Measurements from ENCODE around the gene POLR1D. TPM values are rescaled to one million over a fixed set of nuclear protein-coding genes. Genes with fewer than 3 reads are reported as not detected.
A peak's percentile ranks its signal among the peaks of the same experiment; 100 is the strongest.

Gene POLR1D
- total RNA-seq, result 10 to 100 TPM; 63.8 to 81.5 (median 73.3) TPM

DNA sequence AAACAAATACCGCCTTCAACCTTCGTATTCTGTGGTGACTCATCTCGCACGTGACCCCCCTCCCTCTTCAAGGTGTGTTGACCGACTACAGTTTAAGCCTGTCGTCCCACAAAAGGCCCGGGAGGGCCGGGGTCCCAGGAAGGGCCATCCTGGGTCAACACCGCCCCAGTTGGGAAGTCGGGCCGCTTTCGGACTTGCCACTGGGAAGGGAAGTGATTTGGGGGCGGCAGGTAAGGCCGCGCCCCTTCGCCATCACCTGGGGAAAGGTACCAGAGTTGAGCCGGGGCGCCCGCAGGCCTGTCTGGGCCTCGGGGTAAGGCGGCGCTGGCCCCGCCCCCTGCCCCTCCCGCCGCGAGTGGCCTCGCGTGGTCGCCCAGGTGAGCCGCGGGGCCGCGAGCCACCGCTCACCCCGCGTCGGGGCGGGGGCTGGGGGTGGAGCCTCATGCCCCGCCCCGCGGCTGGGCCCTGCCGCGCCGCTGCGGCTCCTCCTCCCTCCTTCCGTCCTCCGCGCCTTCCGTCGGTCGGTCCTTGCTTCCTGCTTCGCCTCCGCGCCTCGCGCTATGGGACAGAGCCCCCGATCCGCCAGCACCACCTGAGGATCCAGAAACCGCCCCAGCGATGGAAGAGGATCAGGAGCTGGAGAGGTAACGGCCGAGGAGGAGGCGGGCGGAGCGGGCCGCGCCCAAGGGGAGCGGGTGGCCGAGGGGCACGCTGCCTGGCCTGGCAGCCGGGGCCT is at the start of gene POLR1D:
Gene POLR1D (plus strand): TSS at position 527 of the 736 bp plus-strand sequence. CDS start 92 bp downstream, at position 619.
- Histone ChIP-seq H3K9me3 (no peaks in the 10 kb centered on the region), H3K4me1 (peaks cover 0 to 47% (median 17%) of the 10 kb centered on the region in 4 donors), H3K4me3 (peak within 1 kb of the TSS; percentile 69 to 92 (median 92)), H3K27me3 (no peaks in the 10 kb centered on the region), H3K27ac (peak within 1 kb of the TSS; percentile 91 to 96 (median 94)), H3K36me3 (peaks cover 0 to 9% (median 0%) of the 10 kb centered on the region in 3 donors)
- TF ChIP-seq EP300 (IDR thresholded peaks at IDR 0.05) (peak in 1 of 2 donors; percentile 91), POLR2A (IDR thresholded peaks at IDR 0.05) (peak; percentile 50 to 76), CTCF (IDR thresholded peaks at IDR 0.05) (no peak)
- peak; percentile 43 to 59 for DNase-seq (ENCODE audit: low spot score in 2 of 2)
- WGBS, 2 donors, result 1% methylated on average over 28 to 41 of the region's 71 CpGs

DNA sequence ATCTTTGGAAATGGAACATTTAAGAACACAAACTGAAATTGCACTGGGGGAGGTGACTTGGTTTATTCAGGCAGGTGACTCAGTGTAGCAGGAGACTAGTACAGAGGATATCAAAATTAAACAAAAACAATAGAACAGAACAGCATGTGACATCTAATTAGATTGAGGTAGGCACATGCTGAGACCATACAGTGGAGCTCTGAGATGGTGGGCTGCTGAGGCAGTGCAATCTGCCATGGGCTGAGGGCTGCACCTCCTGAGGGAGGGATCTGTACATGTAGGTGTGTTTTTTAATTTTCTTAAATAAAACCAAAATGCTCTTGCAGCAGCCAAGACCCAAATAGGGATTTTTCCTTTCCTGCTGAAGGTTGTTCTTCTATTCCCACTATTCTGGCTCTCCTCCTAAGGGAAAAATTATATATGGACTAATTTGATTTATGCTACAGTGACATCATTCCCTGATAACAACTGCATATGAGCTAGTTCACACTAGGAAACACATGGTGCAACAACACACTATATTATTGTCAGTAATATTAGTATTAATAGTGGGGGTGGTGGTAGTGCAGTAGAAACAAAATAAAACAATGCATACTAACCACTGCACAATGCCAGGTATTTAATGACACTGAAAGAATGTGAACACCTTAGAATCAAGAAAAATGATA is 49.3 kb upstream of the POLR1D start:
- H3K4me1 ChIP-seq, result peaks cover 0 to 5% (median 2%) of the 10 kb centered on the region in 4 donors
- TF ChIP-seq CTCF (IDR thresholded peaks at IDR 0.05), result no peak
- no peak for TF ChIP-seq POLR2A (IDR thresholded peaks at IDR 0.05)
- TF ChIP-seq EP300 (IDR thresholded peaks at IDR 0.05), result no peak
- no peak for DNase-seq (ENCODE audit: low spot score in 2 of 2)
- H3K27ac ChIP-seq, result no peak overlapping the region
- H3K27me3 ChIP-seq, result no peaks in the 10 kb centered on the region
- H3K9me3 ChIP-seq, result no peaks in the 10 kb centered on the region
- H3K36me3 ChIP-seq, result peaks cover 0 to 31% (median 0%) of the 10 kb centered on the region in 3 donors
- H3K4me3 ChIP-seq, result no peak overlapping the region

DNA sequence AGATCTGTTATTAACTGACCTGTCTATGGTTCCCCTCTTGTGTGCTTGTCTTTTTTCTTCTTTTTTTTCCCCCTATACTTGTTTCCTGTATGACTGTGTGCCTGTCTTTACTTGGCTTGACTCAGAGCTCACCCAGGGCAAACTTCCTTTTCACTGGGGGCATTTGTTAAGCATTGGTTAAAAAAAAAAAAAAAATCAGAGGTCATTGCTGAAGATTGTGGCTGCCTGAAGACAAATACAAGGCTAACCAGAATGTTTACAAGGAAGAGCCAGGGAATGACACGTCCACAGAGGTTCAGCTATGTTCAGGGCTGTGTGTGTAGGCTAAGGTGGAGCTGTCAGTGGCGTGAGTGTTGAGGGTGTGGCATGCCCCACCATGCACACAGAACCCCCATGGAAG is 48.4 kb upstream of the POLR1D start:
- peaks cover 0 to 12% (median 4%) of the 10 kb centered on the region in 4 donors for H3K4me1 ChIP-seq
- H3K27me3 ChIP-seq, result no peaks in the 10 kb centered on the region
- H3K27ac ChIP-seq, result no peak overlapping the region
- 75 to 78% methylated on average over 2 of the region's 2 CpGs for WGBS, 2 donors
- no peak for DNase-seq (ENCODE audit: low spot score in 2 of 2)
- H3K4me3 ChIP-seq, result no peak overlapping the region
- H3K36me3 ChIP-seq, result peaks cover 0 to 22% (median 0%) of the 10 kb centered on the region in 3 donors
- TF ChIP-seq EP300 (IDR thresholded peaks at IDR 0.05), result no peak
- TF ChIP-seq POLR2A (IDR thresholded peaks at IDR 0.05), result no peak
- TF ChIP-seq CTCF (IDR thresholded peaks at IDR 0.05), result no peak
- H3K9me3 ChIP-seq, result no peaks in the 10 kb centered on the region

GRCh38 chr13:27574661-27575060 is 47.0 kb upstream of the POLR1D start:
- Histone ChIP-seq H3K4me3 (no peak overlapping the region), H3K4me1 (peaks cover 0 to 22% (median 4%) of the 10 kb centered on the region in 4 donors), H3K36me3 (peaks cover 0 to 10% (median 0%) of the 10 kb centered on the region in 3 donors), H3K9me3 (no peaks in the 10 kb centered on the region), H3K27me3 (no peaks in the 10 kb centered on the region), H3K27ac (no peak overlapping the region)
- 94 to 96% methylated on average over 1 of the region's 1 CpG for WGBS, 2 donors
- DNase-seq (ENCODE audit: low spot score in 2 of 2), result no peak
- no peak for TF ChIP-seq EP300 (IDR thresholded peaks at IDR 0.05)
- TF ChIP-seq CTCF (IDR thresholded peaks at IDR 0.05), result no peak
- TF ChIP-seq POLR2A (IDR thresholded peaks at IDR 0.05), result no peak

Measured in tibial nerve (tissue), 4 donors.